Astrocyte of the cerebellum (primary cell): ENCODE results near the gene SLC6A1.

ENCODE experiments used
- DNase-seq: peaks from one replicate; pipeline ENCODE4 v3.0.0-alpha.2; 2011; ENCODE audit warnings: low read depth
- H3K4me3 ChIP-seq: 2 replicates; pipeline ENCODE4 v1.5.1; 2011; ENCODE audit warnings: mild to moderate bottlenecking, low read depth, low read length, moderate library complexity
- CTCF ChIP-seq: IDR thresholded peaks from 2 replicates; pipeline ENCODE4 v1.5.1; 2012; ENCODE audit warnings: low read length, low read depth, moderate library complexity, mild to moderate bottlenecking; ENCODE audit errors: missing control alignments
- in situ Hi-C: cut with HindIII; loops from 2 replicates; pipeline ENCODE4 v1.10.0; 2017; ENCODE audit warnings: low sequenced_read_pairs

The SLC6A1 gene

GRCh38 chr3:10992017-10992942 lies at the start of gene SLC6A1:
Gene SLC6A1 (plus strand): TSS chr3:10992748. CDS start chr3:11017212, 24,464 bp downstream.
- peak within 1 kb of the TSS; percentile 23 for H3K4me3 ChIP-seq
- in situ Hi-C loops: no loop called here
- TF ChIP-seq CTCF: peak; percentile 21
- DNase-seq: no peak

DNA sequence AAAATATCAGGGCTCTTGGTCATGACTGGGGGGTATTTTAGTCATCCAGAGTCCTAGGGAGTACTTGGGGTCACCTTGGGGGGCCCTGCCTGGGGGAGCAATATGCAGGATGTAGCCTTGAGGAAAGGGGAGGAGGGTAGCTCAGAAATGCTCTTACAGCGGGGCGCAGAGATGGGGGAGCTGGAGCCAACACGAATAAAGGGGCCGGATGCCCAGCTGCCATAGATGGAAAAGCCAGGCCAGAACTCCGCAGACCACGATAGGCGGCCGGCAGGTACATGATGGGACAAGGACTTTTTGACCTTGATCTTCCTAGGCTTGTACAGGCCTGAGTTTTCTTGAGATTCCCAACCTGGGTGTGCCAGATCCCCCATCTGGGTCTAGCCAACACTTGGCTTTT lies 47.7 kb upstream of the SLC6A1 start:
- in situ Hi-C loops: no loop called here
- DNase-seq: no peak
- no peak overlapping the region for H3K4me3 ChIP-seq
- no peak for TF ChIP-seq CTCF

- DNase-seq: no peak
- no peak overlapping the region for H3K4me3 ChIP-seq
- peak; percentile 79 for TF ChIP-seq CTCF
- in situ Hi-C loops: no loop called here
These were observed 46.8 kb upstream of the SLC6A1 start for GRCh38 chr3:10945683-10946287.

DNA sequence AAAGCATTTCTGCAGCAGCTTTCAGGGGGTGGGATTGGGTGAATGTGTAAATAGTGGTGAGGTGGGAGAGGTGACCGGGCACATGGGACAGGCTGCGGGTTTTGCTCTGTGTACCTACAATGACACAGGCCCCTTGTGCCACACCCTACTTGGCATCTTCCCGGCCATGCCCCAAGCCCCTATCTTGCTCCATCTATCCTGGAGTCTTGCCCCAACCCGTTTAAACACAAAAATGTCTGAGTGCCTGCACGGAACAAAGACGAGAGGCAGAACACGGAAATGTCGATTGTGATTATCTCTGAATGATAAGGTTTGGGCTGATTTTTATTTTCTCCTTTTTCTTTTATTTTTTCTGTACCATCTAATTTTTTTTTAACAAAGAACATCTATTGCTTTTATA lies 46.0 kb upstream of the SLC6A1 start:
- TF ChIP-seq CTCF: no peak
- in situ Hi-C loops: no loop called here
- no peak for DNase-seq
- no peak overlapping the region for H3K4me3 ChIP-seq

DNA sequence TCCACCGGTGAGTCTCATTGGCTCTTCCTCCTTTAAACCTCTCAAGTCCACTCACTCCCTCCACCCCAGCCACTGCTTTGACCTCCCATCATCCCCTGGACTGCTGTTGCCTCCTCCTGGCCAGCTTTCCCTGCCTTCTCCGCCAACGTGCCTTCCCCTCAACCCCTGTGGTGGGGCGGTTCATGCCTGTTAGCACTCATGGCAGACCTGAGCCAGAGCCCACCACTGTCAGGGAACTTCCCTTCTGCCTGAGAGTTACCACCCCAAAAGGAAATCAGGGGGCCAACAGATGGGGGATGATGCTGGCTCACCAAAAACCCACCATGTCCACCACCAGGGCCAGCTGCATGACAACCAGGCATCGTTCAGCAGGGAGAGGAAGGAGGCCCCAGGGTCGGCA lies 44.2 kb upstream of the SLC6A1 start:
- DNase-seq: no peak
- H3K4me3 ChIP-seq: no peak overlapping the region
- no peak for TF ChIP-seq CTCF
- in situ Hi-C loops: no loop called here

DNA sequence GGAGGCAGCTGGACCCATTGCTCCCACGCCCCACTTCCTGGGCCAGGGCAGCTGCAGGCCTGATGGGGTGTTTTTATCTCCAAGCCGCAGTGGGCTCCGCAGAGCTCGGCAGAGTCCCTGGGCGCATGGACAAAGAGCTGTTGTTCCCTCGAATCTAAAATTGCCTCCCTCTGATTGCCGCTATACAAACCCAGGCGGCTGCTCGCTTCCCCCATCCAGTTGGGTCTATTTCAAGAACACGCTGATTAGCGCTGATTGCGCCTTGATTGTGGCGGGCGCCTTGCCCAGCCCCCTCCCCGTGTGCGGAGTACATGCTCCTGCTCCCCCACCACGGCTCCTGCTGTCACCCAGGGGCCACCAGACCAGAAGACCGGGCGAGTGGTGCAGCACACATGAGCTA lies 43.4 kb upstream of the SLC6A1 start:
- TF ChIP-seq CTCF: no peak
- no peak for DNase-seq
- no peak overlapping the region for H3K4me3 ChIP-seq
- in situ Hi-C loops: no loop called here
